Tibial nerve (tissue), 4 donors: ENCODE results near the gene LCE3A. TPM values are rescaled to one million over a fixed set of nuclear protein-coding genes. Genes with fewer than 3 reads are reported as not detected.

ENCODE experiments used
- DNase-seq, 2 donors: peaks; one replicate each; pipeline ENCODE4 v3.0.0-alpha.2; 2019; ENCODE audit warnings: low spot score in 2 of 2
- H3K27ac ChIP-seq, 4 donors: fragments of 200-600 bp; sonication (generic) in 3 of 4; one replicate each; pipeline ENCODE4 v1.5.1; 2017 to 2019; ENCODE audit warnings: mild to moderate bottlenecking in 1 of 4
- H3K27me3 ChIP-seq, 2 donors: fragments of 200-600 bp; sonication (generic) in 1 of 2; one replicate each; pipeline versions ENCODE4 v1.5.1 to v1.6.0; 2017 to 2019
- H3K36me3 ChIP-seq, 3 donors: fragments of 200-600 bp; sonication (generic); one replicate each; pipeline ENCODE4 v1.5.1; 2018 to 2019
- H3K4me1 ChIP-seq, 4 donors: fragments of 200-600 bp; sonication (generic) in 3 of 4; one replicate each; pipeline ENCODE4 v1.5.1; 2017 to 2019
- H3K4me3 ChIP-seq, 4 donors: fragments of 200-600 bp; sonication (generic) in 3 of 4; one replicate each; pipeline ENCODE4 v1.5.1; 2017 to 2019; ENCODE audit warnings: mild to moderate bottlenecking in 1 of 4, moderate library complexity in 1 of 4
- H3K9me3 ChIP-seq, 4 donors: fragments of 200-600 bp; sonication (generic) in 3 of 4; one replicate each; pipeline ENCODE4 v1.5.1; 2017 to 2019
- EP300 ChIP-seq, 2 donors: sonication (generic); formaldehyde crosslinking; IDR thresholded peaks; one replicate each; pipeline ENCODE4 v1.6.1; 2017; ENCODE audit warnings: antibody characterized with exemption in 2 of 2, mild to moderate bottlenecking in 1 of 2
- POLR2A ChIP-seq, 2 donors: fragments of 450-650 bp; IDR thresholded peaks; one replicate each; pipeline ENCODE4 v1.6.1; 2017; ENCODE audit warnings: antibody characterized with exemption in 2 of 2, mild to moderate bottlenecking in 2 of 2, moderate library complexity in 2 of 2
- WGBS, 2 donors: methylation state at CpG; one replicate each; pipeline ENCODE4 v1.1.5; 2018; 5-methylcytosine and 5-hydroxymethylcytosine counted together
- total RNA-seq, 4 donors: library from RNA; depleted of rRNA; stranded (reverse); fragments of >200 nt; gene quantifications; one replicate each; pipeline ENCODE4 v1.1.0, GENCODE V29; 2016
- TF ChIP-seq, protein P1 (sequence below), 5 experiments: fragments of 200-600 bp in 3 of 5; fragments of 450-650 bp in 2 of 5; sonication (generic) in 3 of 5; IDR thresholded peaks; one replicate each; pipeline ENCODE4 v1.5.1; 2016 to 2019; ENCODE audit warnings: antibody characterized with exemption in 5 of 5, mild to moderate bottlenecking in 3 of 5, moderate library complexity in 2 of 5

Gene LCE3A
- total RNA-seq, 4 donors from 2014 or later = not detected

DNA sequence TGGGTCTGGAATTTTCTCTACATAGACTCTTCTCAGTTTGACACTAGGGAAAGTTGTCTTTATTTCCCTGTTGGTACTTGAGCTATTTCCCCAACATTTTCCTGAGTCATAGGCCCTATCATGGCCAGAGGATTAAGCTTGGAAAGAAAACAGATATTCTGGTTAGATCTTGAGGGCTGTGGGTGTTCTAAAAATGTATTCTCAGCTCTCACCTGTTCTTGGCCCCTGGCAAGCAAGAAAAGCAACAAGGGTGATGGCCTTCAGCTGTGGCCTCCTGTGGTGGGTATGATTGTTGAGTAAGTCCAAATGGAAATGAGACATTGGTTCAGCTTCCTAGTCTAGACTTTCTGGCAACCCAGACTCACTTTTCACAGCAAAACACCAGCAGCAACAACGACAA is 17.4 kb upstream of the LCE3A start:
- no peak for DNase-seq
- Histone ChIP-seq H3K36me3 (no peaks in the 10 kb centered on the region), H3K4me1 (no peaks in the 10 kb centered on the region), H3K4me3 (no peak overlapping the region), H3K27ac (no peak overlapping the region), H3K27me3 (no peaks in the 10 kb centered on the region), H3K9me3 (peaks cover 0 to 15% (median 2%) of the 10 kb centered on the region in 4 donors)
- 65 to 69% methylated on average over 1 of the region's 1 CpG for WGBS, 2 donors
- TF ChIP-seq, protein P1, sequence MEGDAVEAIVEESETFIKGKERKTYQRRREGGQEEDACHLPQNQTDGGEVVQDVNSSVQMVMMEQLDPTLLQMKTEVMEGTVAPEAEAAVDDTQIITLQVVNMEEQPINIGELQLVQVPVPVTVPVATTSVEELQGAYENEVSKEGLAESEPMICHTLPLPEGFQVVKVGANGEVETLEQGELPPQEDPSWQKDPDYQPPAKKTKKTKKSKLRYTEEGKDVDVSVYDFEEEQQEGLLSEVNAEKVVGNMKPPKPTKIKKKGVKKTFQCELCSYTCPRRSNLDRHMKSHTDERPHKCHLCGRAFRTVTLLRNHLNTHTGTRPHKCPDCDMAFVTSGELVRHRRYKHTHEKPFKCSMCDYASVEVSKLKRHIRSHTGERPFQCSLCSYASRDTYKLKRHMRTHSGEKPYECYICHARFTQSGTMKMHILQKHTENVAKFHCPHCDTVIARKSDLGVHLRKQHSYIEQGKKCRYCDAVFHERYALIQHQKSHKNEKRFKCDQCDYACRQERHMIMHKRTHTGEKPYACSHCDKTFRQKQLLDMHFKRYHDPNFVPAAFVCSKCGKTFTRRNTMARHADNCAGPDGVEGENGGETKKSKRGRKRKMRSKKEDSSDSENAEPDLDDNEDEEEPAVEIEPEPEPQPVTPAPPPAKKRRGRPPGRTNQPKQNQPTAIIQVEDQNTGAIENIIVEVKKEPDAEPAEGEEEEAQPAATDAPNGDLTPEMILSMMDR (IDR thresholded peaks at IDR 0.05) = no peak
- TF ChIP-seq EP300 (IDR thresholded peaks at IDR 0.05) (no peak), POLR2A (IDR thresholded peaks at IDR 0.05) (no peak)

DNA sequence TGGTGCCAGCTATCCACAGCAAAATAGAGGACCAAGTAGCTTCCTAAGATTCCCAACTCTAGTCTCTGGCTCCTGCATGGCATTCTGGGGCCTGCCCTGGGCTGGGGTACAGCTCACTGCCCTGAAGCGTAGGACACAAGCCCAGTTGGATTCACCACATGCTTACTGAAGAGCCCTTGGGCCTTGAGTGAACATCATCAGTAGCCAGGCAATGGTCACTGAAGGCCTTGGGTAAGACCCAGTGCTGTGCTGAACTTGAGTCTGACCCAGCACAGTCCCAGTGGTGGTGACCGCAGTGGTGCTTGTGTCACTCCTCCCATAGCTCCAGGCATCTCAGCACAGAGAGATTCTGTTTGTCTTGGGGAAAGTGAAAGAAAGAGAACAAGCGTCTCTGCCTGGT is 7.7 kb upstream of the LCE3A start:
- Histone ChIP-seq H3K36me3 (no peaks in the 10 kb centered on the region), H3K27me3 (no peaks in the 10 kb centered on the region), H3K4me3 (no peak overlapping the region), H3K9me3 (peaks cover 0 to 44% (median 0%) of the 10 kb centered on the region in 4 donors), H3K4me1 (no peaks in the 10 kb centered on the region), H3K27ac (no peak overlapping the region)
- TF ChIP-seq EP300 (IDR thresholded peaks at IDR 0.05) (no peak), POLR2A (IDR thresholded peaks at IDR 0.05) (no peak)
- TF ChIP-seq, protein P1 (IDR thresholded peaks at IDR 0.05) = no peak
- WGBS, 2 donors = 77 to 86% methylated on average over 3 of the region's 3 CpGs
- no peak for DNase-seq

DNA sequence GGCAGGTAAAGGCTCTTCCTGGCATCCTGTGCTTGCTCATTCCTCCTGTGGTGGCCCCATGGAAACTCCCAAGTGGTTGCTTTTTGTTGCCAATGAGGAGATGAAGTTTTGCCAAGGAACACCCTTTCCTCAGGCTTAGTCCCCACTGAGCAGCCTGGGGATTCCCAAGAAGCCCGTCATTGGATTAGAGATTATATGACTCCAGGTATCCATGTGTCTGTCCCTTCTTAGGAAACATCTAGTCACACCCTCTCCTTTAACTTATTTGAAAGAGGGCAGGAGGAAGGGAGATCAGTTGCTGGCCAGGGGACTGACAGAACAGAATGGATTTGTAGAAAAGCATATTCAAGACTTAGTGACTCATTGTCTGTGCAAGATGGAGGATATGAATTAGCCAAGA is 3.8 kb upstream of the LCE3A start:
- H3K27ac ChIP-seq = no peak overlapping the region
- DNase-seq = no peak
- H3K9me3 ChIP-seq = peaks cover 0 to 27% (median 0%) of the 10 kb centered on the region in 4 donors
- no peaks in the 10 kb centered on the region for H3K27me3 ChIP-seq
- no peaks in the 10 kb centered on the region for H3K36me3 ChIP-seq
- 82 to 83% methylated on average over 1 of the region's 1 CpG for WGBS, 2 donors
- no peaks in the 10 kb centered on the region for H3K4me1 ChIP-seq
- no peak overlapping the region for H3K4me3 ChIP-seq
- TF ChIP-seq EP300 (IDR thresholded peaks at IDR 0.05) (no peak), POLR2A (IDR thresholded peaks at IDR 0.05) (no peak)
- TF ChIP-seq, protein P1 (IDR thresholded peaks at IDR 0.05) = no peak

DNA sequence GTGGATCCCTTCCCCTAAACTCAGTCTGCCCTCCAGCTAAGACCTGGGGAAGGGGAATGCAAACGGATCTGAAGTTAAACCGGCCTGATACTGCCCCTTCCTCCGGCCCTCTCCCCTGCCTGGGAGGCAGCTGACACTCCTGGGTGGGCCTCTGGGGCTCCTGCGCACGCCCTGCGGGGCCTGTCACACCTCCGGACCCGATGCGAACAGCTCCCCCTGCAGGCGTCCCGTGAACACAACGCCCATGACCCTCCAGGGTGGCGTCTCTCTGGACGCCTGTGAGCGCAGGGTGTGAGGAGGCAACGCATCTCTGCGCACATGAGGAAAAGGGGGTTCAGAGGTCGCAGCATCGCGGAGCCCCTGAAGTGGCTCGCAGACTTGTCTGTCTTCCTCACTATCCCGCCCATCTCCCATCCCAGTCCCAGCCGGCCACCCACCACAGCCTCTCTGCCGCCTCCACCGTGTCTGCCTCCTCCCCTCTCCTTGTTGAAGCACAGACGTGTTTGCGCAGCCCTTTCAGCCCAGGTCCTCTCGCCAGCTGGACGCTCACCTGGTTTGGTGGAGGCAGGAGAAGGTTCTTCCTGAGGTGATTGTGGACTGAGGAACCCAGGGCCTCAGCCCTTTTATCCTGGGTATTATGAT is 421 bp upstream of the LCE3A start:
- Histone ChIP-seq H3K4me3 (no peak overlapping the region), H3K4me1 (no peaks in the 10 kb centered on the region), H3K27me3 (no peaks in the 10 kb centered on the region), H3K9me3 (peaks cover 0 to 27% (median 0%) of the 10 kb centered on the region in 4 donors), H3K36me3 (no peaks in the 10 kb centered on the region), H3K27ac (no peak overlapping the region)
- 24 to 33% methylated on average over 25 to 27 of the region's 29 CpGs for WGBS, 2 donors
- no peak for DNase-seq
- TF ChIP-seq, protein P1 (IDR thresholded peaks at IDR 0.05) = no peak
- no peak for TF ChIP-seq POLR2A (IDR thresholded peaks at IDR 0.05)
- TF ChIP-seq EP300 (IDR thresholded peaks at IDR 0.05) = no peak

DNA sequence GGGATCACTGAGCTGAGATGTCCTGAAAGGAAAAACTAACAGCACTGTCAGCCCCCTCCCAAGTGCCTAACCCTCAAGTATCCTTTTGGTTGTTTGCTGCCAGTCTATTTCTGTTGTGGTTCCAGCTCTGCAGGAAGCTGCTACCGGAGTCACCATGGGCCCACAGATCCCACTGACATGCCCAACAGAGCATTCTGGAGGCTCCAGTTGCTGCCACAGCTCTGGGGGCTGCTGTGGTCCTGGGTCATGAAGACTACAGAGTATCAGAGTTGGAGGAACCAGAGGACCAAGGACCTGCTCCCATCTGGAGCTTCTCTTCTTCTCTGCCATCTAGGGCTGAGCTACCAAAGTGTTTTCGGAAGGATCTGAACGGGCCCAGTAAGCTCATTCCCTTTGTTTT is 910 bp downstream of the LCE3A start:
- Histone ChIP-seq H3K4me3 (no peak overlapping the region), H3K36me3 (no peaks in the 10 kb centered on the region), H3K9me3 (peaks cover 0 to 39% (median 0%) of the 10 kb centered on the region in 4 donors), H3K27me3 (no peaks in the 10 kb centered on the region), H3K27ac (no peak overlapping the region), H3K4me1 (no peaks in the 10 kb centered on the region)
- no peak for DNase-seq
- TF ChIP-seq POLR2A (IDR thresholded peaks at IDR 0.05) (no peak), EP300 (IDR thresholded peaks at IDR 0.05) (no peak)
- TF ChIP-seq, protein P1 (IDR thresholded peaks at IDR 0.05) = no peak
- 84 to 86% methylated on average over 3 of the region's 3 CpGs for WGBS, 2 donors
